Mesenchymal stem cell (in vitro differentiated cells and primary cell): ENCODE measurements around the gene FIP1L1.

Source experiments
- DNase-seq: peaks from one replicate; pipeline ENCODE4 v3.0.0-alpha.2; 2013
- H2AFZ ChIP-seq: one replicate; pipeline ENCODE4 v1.6.1; 2013; ENCODE audit warnings: low read depth, mild to moderate bottlenecking, control low read depth, inconsistent platforms, low read length, moderate library complexity
- H2AK5ac ChIP-seq: 2 replicates; pipeline ENCODE4 v1.6.1; 2013; ENCODE audit warnings: low read length, moderate library complexity, mild to moderate bottlenecking, inconsistent platforms; ENCODE audit not compliant: severe bottlenecking
- H2BK120ac ChIP-seq: one replicate; pipeline ENCODE4 v1.6.1; 2013; ENCODE audit warnings: low read depth, mild to moderate bottlenecking, inconsistent platforms, low read length, moderate library complexity
- H2BK12ac ChIP-seq, 2 experiments: one replicate each; pipeline ENCODE4 v1.6.1; 2013; ENCODE audit warnings: inconsistent platforms in 2 of 2, low read length in 2 of 2, mild to moderate bottlenecking in 2 of 2, moderate library complexity in 2 of 2, control low read depth in 1 of 2
- H2BK15ac ChIP-seq: one replicate; pipeline ENCODE4 v1.6.1; 2013; ENCODE audit warnings: mild to moderate bottlenecking, low read depth, inconsistent platforms; ENCODE audit not compliant: poor library complexity, severe bottlenecking
- H2BK5ac ChIP-seq: 2 replicates; pipeline ENCODE4 v1.6.1; 2013; ENCODE audit warnings: low read depth, mild to moderate bottlenecking, low read length, control low read depth, inconsistent platforms; ENCODE audit not compliant: poor library complexity, severe bottlenecking
- H3K14ac ChIP-seq, 2 experiments: one replicate each; pipeline ENCODE4 v1.6.1; 2013; ENCODE audit warnings: inconsistent platforms in 2 of 2, low read length in 2 of 2, control low read depth in 1 of 2, mild to moderate bottlenecking in 1 of 2, moderate library complexity in 1 of 2
- H3K18ac ChIP-seq, 2 experiments: one replicate each; pipeline ENCODE4 v1.6.1; 2013; ENCODE audit warnings: inconsistent platforms in 2 of 2, low read length in 2 of 2, control low read depth in 1 of 2, low read depth in 1 of 2, mild to moderate bottlenecking in 1 of 2
- H3K23ac ChIP-seq, 2 experiments: one replicate each; pipeline ENCODE4 v1.6.1; 2013; ENCODE audit warnings: inconsistent platforms in 2 of 2, low read length in 2 of 2, mild to moderate bottlenecking in 2 of 2, moderate library complexity in 2 of 2, control low read depth in 1 of 2
- H3K27ac ChIP-seq: 2 replicates; pipeline ENCODE4 v1.5.1; 2013; ENCODE audit warnings: mild to moderate bottlenecking, moderate library complexity, low read length, control low read depth, inconsistent platforms; ENCODE audit not compliant: poor library complexity, severe bottlenecking
- H3K27me3 ChIP-seq, 2 experiments: 2 replicates each; pipeline versions ENCODE4 v1.6.1 to v1.7.0; 2013; ENCODE audit warnings: low read length in 2 of 2, mild to moderate bottlenecking in 2 of 2, moderate library complexity in 2 of 2, control low read depth in 1 of 2, inconsistent platforms in 1 of 2; ENCODE audit not compliant: control insufficient read depth in 1 of 2, insufficient read depth in 1 of 2
- H3K36me3 ChIP-seq, 2 experiments: 2 replicates each; pipeline versions ENCODE4 v1.6.1 to v1.7.0; 2013; ENCODE audit warnings: low read length in 2 of 2, control low read depth in 1 of 2, inconsistent platforms in 1 of 2, low read depth in 1 of 2, mild to moderate bottlenecking in 1 of 2; ENCODE audit not compliant: insufficient read depth in 2 of 2, control insufficient read depth in 1 of 2
- H3K4ac ChIP-seq, 2 experiments: one replicate each; pipeline ENCODE4 v1.6.1; 2013; ENCODE audit warnings: inconsistent platforms in 2 of 2, low read length in 2 of 2, mild to moderate bottlenecking in 2 of 2, moderate library complexity in 2 of 2, control low read depth in 1 of 2, low read depth in 1 of 2
- H3K4me1 ChIP-seq: 2 replicates; pipeline ENCODE4 v1.6.1; 2013; ENCODE audit warnings: low read depth, low read length, control low read depth; ENCODE audit not compliant: control insufficient read depth, insufficient read depth
- H3K4me2 ChIP-seq: 2 replicates; pipeline ENCODE4 v1.6.1; 2013; ENCODE audit warnings: low read length, mild to moderate bottlenecking, inconsistent platforms; ENCODE audit not compliant: poor library complexity, severe bottlenecking
- H3K4me3 ChIP-seq, 2 experiments: 2 replicates each; pipeline versions ENCODE4 v1.5.1 to v1.7.0; 2013; ENCODE audit warnings: low read length in 2 of 2, mild to moderate bottlenecking in 2 of 2, control low read depth in 1 of 2, low read depth in 1 of 2; ENCODE audit not compliant: insufficient read depth in 1 of 2
- H3K79me1 ChIP-seq: replicated peaks from 2 replicates; pipeline ENCODE4 v1.6.1; 2013; ENCODE audit warnings: mild to moderate bottlenecking, control low read depth, low read length, inconsistent platforms; ENCODE audit not compliant: poor library complexity, severe bottlenecking
- H3K9ac ChIP-seq: 2 replicates; pipeline ENCODE4 v1.7.0; 2013; ENCODE audit warnings: mild to moderate bottlenecking, low read length, moderate library complexity
- H3K9me3 ChIP-seq: 2 replicates; pipeline ENCODE4 v1.7.0; 2013; ENCODE audit warnings: mild to moderate bottlenecking, low read length; ENCODE audit not compliant: control insufficient read depth
- H4K8ac ChIP-seq: one replicate; pipeline ENCODE4 v1.6.1; 2013; ENCODE audit warnings: inconsistent platforms, mild to moderate bottlenecking, low read length, moderate library complexity
- H4K91ac ChIP-seq: one replicate; pipeline ENCODE4 v1.6.1; 2013; ENCODE audit warnings: mild to moderate bottlenecking, low read length, inconsistent platforms
- WGBS: methylation state at CpG from one replicate; pipeline ENCODE4 v1.1.7; 2013; ENCODE audit warnings: mixed read lengths; 5-methylcytosine and 5-hydroxymethylcytosine counted together

The FIP1L1 gene

DNA sequence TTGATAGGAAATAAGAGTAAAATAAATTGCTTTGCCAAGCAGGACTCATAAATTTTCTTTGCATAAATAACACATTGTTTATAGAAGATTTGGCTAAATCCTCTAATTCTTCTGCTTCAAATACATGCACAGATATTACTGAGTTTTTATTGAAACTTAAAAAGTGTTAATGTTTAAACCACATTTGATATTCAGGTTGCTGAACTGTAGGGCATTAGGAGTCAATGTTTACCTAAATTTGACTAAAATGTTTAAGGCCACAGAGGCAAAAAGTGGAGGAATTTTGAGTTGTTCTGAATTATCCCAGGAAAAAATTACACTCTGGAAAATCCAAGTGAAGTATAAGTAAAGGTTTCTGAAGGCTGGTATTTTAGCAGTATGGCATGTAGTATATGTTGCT lies 78.7 kb downstream of the FIP1L1 start:
- no peak overlapping the region for H4K8ac ChIP-seq
- no peak overlapping the region for H3K14ac ChIP-seq
- H4K91ac ChIP-seq: no peak overlapping the region
- H3K4me1 ChIP-seq: peaks cover 3% of the 10 kb centered on the region
- H3K4me3 ChIP-seq: no peak overlapping the region
- H3K27ac ChIP-seq: no peak overlapping the region
- H3K23ac ChIP-seq: no peak overlapping the region
- H3K36me3 ChIP-seq: peaks cover 3 to 92% of the 10 kb centered on the region in 2 experiments
- H3K9ac ChIP-seq: no peak overlapping the region
- H2AFZ ChIP-seq: no peak overlapping the region
- no peak overlapping the region for H3K4ac ChIP-seq
- no peak overlapping the region for H2AK5ac ChIP-seq
- H2BK15ac ChIP-seq: no peak overlapping the region
- DNase-seq: no peak
- H3K9me3 ChIP-seq: no peaks in the 10 kb centered on the region
- no peak overlapping the region for H2BK5ac ChIP-seq
- H2BK12ac ChIP-seq: no peak overlapping the region
- H3K79me1 ChIP-seq: peaks cover 8% of the 10 kb centered on the region
- H3K18ac ChIP-seq: no peak overlapping the region
- H3K27me3 ChIP-seq: no peaks in the 10 kb centered on the region
- no peak overlapping the region for H3K4me2 ChIP-seq
- no peak overlapping the region for H2BK120ac ChIP-seq

DNA sequence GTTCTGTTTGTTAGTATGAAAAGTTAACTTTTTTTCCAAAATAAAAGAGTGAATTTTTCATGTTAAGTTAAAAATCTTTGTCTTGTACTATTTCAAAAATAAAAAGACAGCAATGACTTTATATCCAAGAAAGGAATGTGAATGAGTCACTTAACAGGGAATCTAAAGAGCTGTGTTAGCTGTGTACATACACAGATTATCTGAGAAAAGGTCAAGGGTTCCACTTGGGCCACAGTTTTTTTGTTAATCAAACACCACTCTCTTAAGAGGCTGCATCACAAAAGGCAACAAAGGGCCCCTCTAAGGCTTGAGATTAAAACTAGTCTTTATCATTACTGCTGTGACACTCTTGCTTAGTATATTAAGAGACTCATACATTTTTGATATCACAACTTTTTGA lies 82.1 kb downstream of the FIP1L1 start:
- peak overlapping the region; percentile 65 for H3K27ac ChIP-seq
- no peak overlapping the region for H4K8ac ChIP-seq
- peaks cover 2% of the 10 kb centered on the region for H3K79me1 ChIP-seq
- DNase-seq: peak; percentile 55
- H3K9me3 ChIP-seq: no peaks in the 10 kb centered on the region
- H3K4me2 ChIP-seq: no peak overlapping the region
- no peak overlapping the region for H2AK5ac ChIP-seq
- H2BK15ac ChIP-seq: no peak overlapping the region
- H4K91ac ChIP-seq: no peak overlapping the region
- no peak overlapping the region for H2BK5ac ChIP-seq
- H2BK120ac ChIP-seq: no peak overlapping the region
- no peak overlapping the region for H3K9ac ChIP-seq
- H2BK12ac ChIP-seq: no peak overlapping the region
- H3K4ac ChIP-seq: no peak overlapping the region
- no peaks in the 10 kb centered on the region for H3K27me3 ChIP-seq
- peaks cover 3% of the 10 kb centered on the region for H3K4me1 ChIP-seq
- no peak overlapping the region for H3K4me3 ChIP-seq
- peaks cover 0 to 97% of the 10 kb centered on the region in 2 experiments for H3K36me3 ChIP-seq
- H3K14ac ChIP-seq: no peak overlapping the region
- no peak overlapping the region for H3K18ac ChIP-seq
- no peak overlapping the region for H2AFZ ChIP-seq
- H3K23ac ChIP-seq: no peak overlapping the region

DNA sequence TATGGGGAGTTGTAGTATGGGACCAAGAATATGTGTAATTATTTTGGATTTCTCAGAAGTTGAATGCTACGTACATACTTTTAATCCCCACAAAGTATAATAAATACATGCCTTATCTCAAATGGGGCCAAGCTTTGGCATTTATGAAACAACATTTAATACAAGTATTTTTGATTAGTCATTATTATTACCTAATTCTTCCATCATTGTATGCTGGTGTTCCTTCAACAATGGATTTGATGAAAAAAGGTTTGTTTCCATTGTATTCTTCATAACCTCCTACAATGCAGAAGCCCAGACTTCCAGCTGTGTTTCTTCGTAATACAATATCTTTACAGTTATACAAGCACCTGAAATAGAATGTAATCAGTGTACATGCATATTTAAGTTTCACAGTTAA lies 83.8 kb downstream of the FIP1L1 start:
- peaks cover 2% of the 10 kb centered on the region for H3K79me1 ChIP-seq
- no peak overlapping the region for H4K91ac ChIP-seq
- no peak overlapping the region for H3K9ac ChIP-seq
- H3K4me2 ChIP-seq: no peak overlapping the region
- H2AFZ ChIP-seq: no peak overlapping the region
- DNase-seq: no peak
- no peak overlapping the region for H2BK120ac ChIP-seq
- H3K27me3 ChIP-seq: no peaks in the 10 kb centered on the region
- H3K23ac ChIP-seq: no peak overlapping the region
- H3K4ac ChIP-seq: no peak overlapping the region
- H3K4me3 ChIP-seq: no peak overlapping the region
- peaks cover 0 to 90% of the 10 kb centered on the region in 2 experiments for H3K36me3 ChIP-seq
- H4K8ac ChIP-seq: no peak overlapping the region
- no peak overlapping the region for H3K18ac ChIP-seq
- WGBS: no CpG with 5 or more reads among the region's 2 CpGs
- H2BK5ac ChIP-seq: no peak overlapping the region
- H2BK15ac ChIP-seq: no peak overlapping the region
- no peak overlapping the region for H3K14ac ChIP-seq
- H2BK12ac ChIP-seq: no peak overlapping the region
- H3K4me1 ChIP-seq: peaks cover 3% of the 10 kb centered on the region
- no peak overlapping the region for H2AK5ac ChIP-seq
- peaks cover 2% of the 10 kb centered on the region for H3K9me3 ChIP-seq
- no peak overlapping the region for H3K27ac ChIP-seq

DNA sequence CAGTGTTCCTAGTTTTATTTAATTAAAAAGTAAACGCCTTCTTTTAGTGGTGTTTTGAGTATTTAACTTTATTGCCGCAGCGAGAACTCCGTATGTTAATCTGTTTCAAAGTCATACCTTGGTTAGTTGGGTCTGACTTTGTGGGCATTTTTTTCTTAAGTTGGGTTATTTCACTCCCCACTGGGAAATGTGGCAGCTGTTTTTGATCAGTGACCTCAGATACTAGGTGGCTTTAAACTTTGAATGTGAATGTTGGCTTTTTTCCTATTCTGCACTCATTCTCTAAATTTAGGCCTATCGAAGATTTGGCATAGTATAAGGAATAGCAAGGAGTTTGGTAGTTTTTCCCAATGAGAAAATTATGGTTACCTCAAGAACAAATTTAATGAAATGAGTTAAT lies 85.9 kb downstream of the FIP1L1 start:
- no peak overlapping the region for H3K18ac ChIP-seq
- over 99% methylated on average over 5 of the region's 5 CpGs for WGBS
- H2BK120ac ChIP-seq: no peak overlapping the region
- no peak for DNase-seq
- H3K9me3 ChIP-seq: peaks cover 7% of the 10 kb centered on the region
- no peak overlapping the region for H4K91ac ChIP-seq
- no peak overlapping the region for H2BK15ac ChIP-seq
- H3K36me3 ChIP-seq: peaks cover 0 to 69% of the 10 kb centered on the region in 2 experiments
- H2BK12ac ChIP-seq: no peak overlapping the region
- no peak overlapping the region for H4K8ac ChIP-seq
- H3K14ac ChIP-seq: no peak overlapping the region
- no peak overlapping the region for H2AK5ac ChIP-seq
- no peak overlapping the region for H3K9ac ChIP-seq
- no peak overlapping the region for H2AFZ ChIP-seq
- H3K79me1 ChIP-seq: no peaks in the 10 kb centered on the region
- no peak overlapping the region for H3K4ac ChIP-seq
- no peak overlapping the region for H3K4me2 ChIP-seq
- no peak overlapping the region for H3K27ac ChIP-seq
- peaks cover 3% of the 10 kb centered on the region for H3K4me1 ChIP-seq
- H3K4me3 ChIP-seq: no peak overlapping the region
- no peak overlapping the region for H3K23ac ChIP-seq
- no peak overlapping the region for H2BK5ac ChIP-seq
- no peaks in the 10 kb centered on the region for H3K27me3 ChIP-seq
